AG08396 (cell line): ENCODE data around the gene SH2D2A.
A peak's percentile ranks its signal among the peaks of the same experiment; 100 is the strongest.

Source experiments
- DNase-seq: peaks from one replicate; pipeline ENCODE4 v3.0.0; 2012; ENCODE audit warnings: low spot score, mixed read lengths

SH2D2A gene

GRCh38 chr1:156847591-156848460 lies 31.2 kb upstream of the SH2D2A start:
- no peak for DNase-seq

GRCh38 chr1:156846643-156847042 lies 30.0 kb upstream of the SH2D2A start:
- no peak for DNase-seq

- DNase-seq = no peak
Measured at GRCh38 chr1:156845953-156846545, 29.4 kb upstream of the SH2D2A start.

- no peak for DNase-seq
Measured at GRCh38 chr1:156845055-156845952, 28.7 kb upstream of the SH2D2A start.

- no peak for DNase-seq
Measured at GRCh38 chr1:156844638-156845037, 28.0 kb upstream of the SH2D2A start.

GRCh38 chr1:156844102-156844501 lies 27.5 kb upstream of the SH2D2A start:
- DNase-seq = no peak

GRCh38 chr1:156842618-156843300 lies 26.1 kb upstream of the SH2D2A start:
- no peak for DNase-seq

GRCh38 chr1:156841295-156841855 lies 24.7 kb upstream of the SH2D2A start:
- no peak for DNase-seq

- no peak for DNase-seq
Measured at GRCh38 chr1:156840898-156841279, 24.2 kb upstream of the SH2D2A start.

GRCh38 chr1:156840186-156840897 lies 23.7 kb upstream of the SH2D2A start:
- no peak for DNase-seq

GRCh38 chr1:156839426-156840109 lies 22.9 kb upstream of the SH2D2A start:
- no peak for DNase-seq

- DNase-seq = peak; percentile 63
Measured at GRCh38 chr1:156838972-156839371, 22.3 kb upstream of the SH2D2A start.

GRCh38 chr1:156836892-156837291 lies 20.2 kb upstream of the SH2D2A start:
- DNase-seq = no peak

- no peak for DNase-seq
Measured at GRCh38 chr1:156836041-156836654, 19.5 kb upstream of the SH2D2A start.

GRCh38 chr1:156834322-156834721 lies 17.7 kb upstream of the SH2D2A start:
- no peak for DNase-seq

GRCh38 chr1:156833603-156834002 lies 17.0 kb upstream of the SH2D2A start:
- no peak for DNase-seq

GRCh38 chr1:156832434-156832833 lies 15.8 kb upstream of the SH2D2A start:
- DNase-seq = no peak

GRCh38 chr1:156828400-156829124 lies 11.9 kb upstream of the SH2D2A start:
- no peak for DNase-seq

GRCh38 chr1:156826630-156827029 lies 10.0 kb upstream of the SH2D2A start:
- no peak for DNase-seq
